HEK293 (cell line): Measurements from ENCODE around the gene SLC35F3.

ENCODE experiments used
- CTCF ChIA-PET: fragments of 350-600 bp; formaldehyde crosslinking; extraction: SDS; loops from one replicate; lab custom pipeline; 2021; ENCODE audit warnings: antibody characterized with exemption; lab: Yijun Ruan, JAX
- POLR2A ChIA-PET: fragments of 300-600 bp; formaldehyde crosslinking; extraction: SDS; loops from one replicate; lab custom pipeline; 2020; ENCODE audit warnings: antibody characterized with exemption, inconsistent platforms; lab: Yijun Ruan, JAX
- H3K27ac ChIP-seq: fragments of 200-500 bp; sonication (Bioruptor generic); 2 replicates; pipeline ENCODE4 v1.5.1; 2014; ENCODE audit warnings: low read depth, low read length, control low read depth, inconsistent platforms; ENCODE audit errors: extremely low read depth
- H3K36me3 ChIP-seq, 2 experiments: fragments of 200-500 bp in 1 of 2; sonication (Bioruptor generic) in 1 of 2; 1 replicate in 1 of 2; 2 replicates in 1 of 2; pipeline ENCODE4 v1.5.1; 2014 to 2017; ENCODE audit warnings: inconsistent platforms in 2 of 2, low read length in 2 of 2; ENCODE audit not compliant: control insufficient read depth in 2 of 2, insufficient read depth in 1 of 2
- H3K4me1 ChIP-seq: fragments of 200-500 bp; sonication (Bioruptor generic); 2 replicates; pipeline ENCODE4 v1.5.1; 2014; ENCODE audit warnings: mild to moderate bottlenecking, low read length, inconsistent platforms; ENCODE audit not compliant: control insufficient read depth, insufficient read depth
- H3K4me3 ChIP-seq: 2 replicates; pipeline ENCODE4 v1.5.1; 2011; ENCODE audit warnings: low read depth, mild to moderate bottlenecking, control low read depth, low read length, moderate library complexity
- H3K9me3 ChIP-seq: fragments of 200-500 bp; sonication (Bioruptor generic); 2 replicates; pipeline ENCODE4 v1.5.1; 2014; ENCODE audit warnings: low read depth, low read length, inconsistent platforms; ENCODE audit not compliant: control insufficient read depth, insufficient read depth
- BCL11B ChIP-seq: fragments of 450-650 bp; formaldehyde crosslinking; IDR thresholded peaks from 2 replicates; pipeline ENCODE4 v1.5.1; 2016; ENCODE audit warnings: low read depth, missing biosample characterization, missing genetic modification characterization
- GLI4 ChIP-seq: fragments of 450-650 bp; formaldehyde crosslinking; IDR thresholded peaks from 2 replicates; pipeline ENCODE4 v1.5.1; 2016; ENCODE audit warnings: missing biosample characterization, missing genetic modification characterization
- GLIS2 ChIP-seq: fragments of 450-650 bp; formaldehyde crosslinking; IDR thresholded peaks from 2 replicates; pipeline ENCODE4 v1.5.1; 2016; ENCODE audit warnings: missing biosample characterization, missing genetic modification characterization
- HOXD13 ChIP-seq: sonication (generic); formaldehyde crosslinking; IDR thresholded peaks from 2 replicates; pipeline ENCODE4 v1.8.0; 2022; ENCODE audit warnings: missing genetic modification reagents, borderline replicate concordance
- KLF16 ChIP-seq: fragments of 450-650 bp; formaldehyde crosslinking; IDR thresholded peaks from 2 replicates; pipeline ENCODE4 v1.5.1; 2017; ENCODE audit warnings: missing biosample characterization, missing genetic modification characterization
- KLF7 ChIP-seq: fragments of 450-650 bp; formaldehyde crosslinking; IDR thresholded peaks from 2 replicates; pipeline ENCODE4 v1.5.1; 2016; ENCODE audit warnings: missing biosample characterization, missing genetic modification characterization, borderline replicate concordance
- MEIS1 ChIP-seq: sonication (generic); formaldehyde crosslinking; IDR thresholded peaks from 2 replicates; pipeline ENCODE4 v1.8.1; 2022; ENCODE audit warnings: missing genetic modification reagents, mild to moderate bottlenecking, borderline replicate concordance
- TCF7L2 ChIP-seq: IDR thresholded peaks from 2 replicates; pipeline ENCODE4 v1.6.1; 2011; ENCODE audit warnings: low read depth, mild to moderate bottlenecking, inconsistent platforms, low read length, moderate library complexity, borderline replicate concordance
- YY2 ChIP-seq: fragments of 450-650 bp; formaldehyde crosslinking; IDR thresholded peaks from 2 replicates; pipeline ENCODE4 v1.5.1; 2016; ENCODE audit warnings: missing biosample characterization, missing genetic modification characterization
- ZBTB20 ChIP-seq: fragments of 450-650 bp; formaldehyde crosslinking; IDR thresholded peaks from 2 replicates; pipeline ENCODE4 v1.5.1; 2016; ENCODE audit warnings: missing biosample characterization, missing genetic modification characterization
- ZBTB7A ChIP-seq: fragments of 450-650 bp; formaldehyde crosslinking; IDR thresholded peaks from 2 replicates; pipeline ENCODE4 v1.5.1; 2016; ENCODE audit warnings: low read depth, missing biosample characterization, missing genetic modification characterization
- ZFHX2 ChIP-seq: fragments of 450-650 bp; formaldehyde crosslinking; conservative IDR thresholded peaks from 2 replicates; pipeline ENCODE4 v1.5.1; 2016; ENCODE audit warnings: missing biosample characterization, missing genetic modification characterization
- ZFP69B ChIP-seq: fragments of 450-650 bp; formaldehyde crosslinking; IDR thresholded peaks from 2 replicates; pipeline ENCODE4 v1.5.1; 2016; ENCODE audit warnings: missing biosample characterization, missing genetic modification characterization
- ZNF10 ChIP-seq: fragments of 450-650 bp; formaldehyde crosslinking; IDR thresholded peaks from 2 replicates; pipeline ENCODE4 v1.5.1; 2017; ENCODE audit warnings: missing biosample characterization, missing genetic modification characterization
- ZNF155 ChIP-seq: fragments of 450-650 bp; formaldehyde crosslinking; IDR thresholded peaks from 2 replicates; pipeline ENCODE4 v1.5.1; 2016; ENCODE audit warnings: missing biosample characterization, missing genetic modification characterization
- ZNF248 ChIP-seq: fragments of 450-650 bp; formaldehyde crosslinking; IDR thresholded peaks from 2 replicates; pipeline ENCODE4 v1.5.1; 2017; ENCODE audit warnings: missing biosample characterization, missing genetic modification characterization
- ZNF571 ChIP-seq: fragments of 450-650 bp; formaldehyde crosslinking; IDR thresholded peaks from 2 replicates; pipeline ENCODE4 v1.5.0; 2017; ENCODE audit warnings: missing biosample characterization, missing genetic modification characterization
- ZNF670 ChIP-seq: fragments of 450-650 bp; formaldehyde crosslinking; IDR thresholded peaks from 2 replicates; pipeline ENCODE4 v1.5.1; 2016; ENCODE audit warnings: missing biosample characterization, missing genetic modification characterization, low read depth
- ZNF768 ChIP-seq: fragments of 450-650 bp; formaldehyde crosslinking; IDR thresholded peaks from 2 replicates; pipeline ENCODE4 v1.5.1; 2018; ENCODE audit warnings: missing biosample characterization, mild to moderate bottlenecking, missing genetic modification characterization
- ZNF776 ChIP-seq: fragments of 450-650 bp; formaldehyde crosslinking; IDR thresholded peaks from 2 replicates; pipeline ENCODE4 v1.5.0; 2017; ENCODE audit warnings: missing biosample characterization, missing genetic modification characterization, borderline replicate concordance
- ZNF777 ChIP-seq: fragments of 450-650 bp; formaldehyde crosslinking; IDR thresholded peaks from 2 replicates; pipeline ENCODE4 v1.5.1; 2017; ENCODE audit warnings: missing biosample characterization, missing genetic modification characterization, borderline replicate concordance
- ZSCAN23 ChIP-seq: fragments of 450-650 bp; formaldehyde crosslinking; IDR thresholded peaks from 2 replicates; pipeline ENCODE4 v1.5.1; 2016; ENCODE audit warnings: missing biosample characterization, missing genetic modification characterization
- TF ChIP-seq, protein P1 (sequence below): fragments of 450-650 bp; formaldehyde crosslinking; IDR thresholded peaks from 2 replicates; pipeline ENCODE4 v1.5.1; 2016; ENCODE audit warnings: missing biosample characterization, missing genetic modification characterization
- TF ChIP-seq, protein P2 (sequence below): fragments of 450-650 bp; formaldehyde crosslinking; IDR thresholded peaks from 2 replicates; pipeline ENCODE4 v1.5.1; 2016; ENCODE audit warnings: missing biosample characterization, missing genetic modification characterization
- TF ChIP-seq, protein P3 (sequence below): fragments of 450-650 bp; formaldehyde crosslinking; IDR thresholded peaks from 2 replicates; pipeline ENCODE4 v1.5.1; 2017; ENCODE audit warnings: missing biosample characterization, missing genetic modification characterization
- TF ChIP-seq, protein P4 (sequence below): fragments of 450-650 bp; formaldehyde crosslinking; conservative IDR thresholded peaks from 2 replicates; pipeline ENCODE4 v1.5.1; 2016; ENCODE audit warnings: low read depth, missing biosample characterization, missing genetic modification characterization
- TF ChIP-seq, protein P5 (sequence below): fragments of 450-650 bp; formaldehyde crosslinking; IDR thresholded peaks from 2 replicates; pipeline ENCODE4 v1.5.1; 2016; ENCODE audit warnings: missing biosample characterization, missing genetic modification characterization

Gene SLC35F3

DNA sequence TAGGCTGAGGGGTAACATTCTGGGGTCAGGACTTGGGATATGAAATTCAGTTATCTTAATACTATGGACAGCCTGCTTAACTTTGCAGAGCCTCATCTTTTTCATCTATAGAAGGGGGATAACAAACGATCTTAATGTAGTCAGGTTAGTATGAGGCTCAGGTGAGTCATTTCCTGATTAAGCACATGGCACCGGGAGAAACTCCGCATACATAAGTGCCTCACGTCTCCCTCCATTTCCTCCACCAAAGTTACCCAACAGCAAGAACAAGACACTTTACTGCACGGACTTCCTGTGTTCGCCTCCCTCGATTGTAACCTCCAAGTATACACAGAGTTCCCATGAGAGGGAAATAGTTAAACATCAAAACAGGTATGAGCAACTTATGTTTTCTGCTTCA is 356.1 kb downstream of the SLC35F3 start:
- Histone ChIP-seq H3K4me1 (no peaks in the 10 kb centered on the region), H3K36me3 (no peaks in the 10 kb centered on the region)
- TF ChIP-seq HOXD13 (CRISPR knock-in tag) (no peak), ZNF777 (tag by site-specific recombination) (no peak), ZNF248 (tag by site-specific recombination) (no peak), ZNF768 (tag by site-specific recombination) (no peak), KLF7 (tag by site-specific recombination) (no peak), ZNF155 (no peak), ZBTB7A (tag by site-specific recombination) (no peak), ZNF670 (tag by site-specific recombination) (no peak), KLF16 (tag by site-specific recombination) (no peak), YY2 (tag by site-specific recombination) (no peak), ZNF10 (tag by site-specific recombination) (no peak)
- TF ChIP-seq, protein P1, sequence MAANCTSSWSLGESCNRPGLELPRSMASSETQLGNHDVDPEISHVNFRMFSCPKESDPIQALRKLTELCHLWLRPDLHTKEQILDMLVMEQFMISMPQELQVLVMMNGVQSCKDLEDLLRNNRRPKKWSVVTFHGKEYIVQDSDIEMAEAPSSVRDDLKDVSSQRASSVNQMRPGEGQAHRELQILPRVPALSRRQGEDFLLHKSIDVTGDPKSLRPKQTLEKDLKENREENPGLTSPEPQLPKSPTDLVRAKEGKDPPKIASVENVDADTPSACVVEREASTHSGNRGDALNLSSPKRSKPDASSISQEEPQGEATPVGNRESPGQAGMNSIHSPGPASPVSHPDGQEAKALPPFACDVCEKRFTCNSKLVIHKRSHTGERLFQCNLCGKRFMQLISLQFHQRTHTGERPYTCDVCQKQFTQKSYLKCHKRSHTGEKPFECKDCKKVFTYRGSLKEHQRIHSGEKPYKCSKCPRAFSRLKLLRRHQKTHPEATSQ = no peak
- TF ChIP-seq, protein P2, sequence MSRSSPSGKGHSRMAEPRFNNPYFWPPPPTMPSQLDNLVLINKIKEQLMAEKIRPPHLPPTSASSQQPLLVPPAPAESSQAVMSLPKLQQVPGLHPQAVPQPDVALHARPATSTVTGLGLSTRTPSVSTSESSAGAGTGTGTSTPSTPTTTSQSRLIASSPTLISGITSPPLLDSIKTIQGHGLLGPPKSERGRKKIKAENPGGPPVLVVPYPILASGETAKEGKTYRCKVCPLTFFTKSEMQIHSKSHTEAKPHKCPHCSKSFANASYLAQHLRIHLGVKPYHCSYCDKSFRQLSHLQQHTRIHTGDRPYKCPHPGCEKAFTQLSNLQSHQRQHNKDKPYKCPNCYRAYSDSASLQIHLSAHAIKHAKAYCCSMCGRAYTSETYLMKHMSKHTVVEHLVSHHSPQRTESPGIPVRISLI (tag by site-specific recombination) = no peak
- TF ChIP-seq, all 188 proteins: peak for 0
- ChIA-PET CTCF (interaction anchor here (1.4 to 2.5 kb wide), 3 partner anchors 48 to 62 kb away, joined by 3 to 25 read pairs (median 6); no protein-coding TSS in a partner anchor), POLR2A (no interaction called here)
- Histone ChIP-seq H3K27ac (no peak overlapping the region), H3K4me3 (no peak overlapping the region), H3K9me3 (no peaks in the 10 kb centered on the region)

DNA sequence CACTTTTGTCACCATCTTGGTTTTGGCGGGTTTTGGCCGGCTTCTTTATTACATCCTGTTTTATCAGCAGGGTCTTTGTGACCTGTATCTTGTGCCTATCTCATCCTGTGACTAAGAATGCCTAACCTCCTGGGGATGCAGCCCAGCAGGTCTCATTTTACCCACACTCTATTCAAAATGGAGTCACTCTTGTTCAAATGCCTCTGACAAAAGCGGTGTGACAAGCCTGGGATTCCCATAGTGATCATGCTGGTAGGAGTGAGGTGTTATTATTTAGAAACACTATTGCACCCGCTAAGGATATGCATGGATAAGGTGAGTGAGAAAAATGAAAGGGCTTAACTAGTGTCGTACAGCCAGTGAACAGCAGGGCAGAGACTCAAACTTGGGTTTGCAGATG is 357.1 kb downstream of the SLC35F3 start:
- no peaks in the 10 kb centered on the region for H3K4me1 ChIP-seq
- CTCF ChIA-PET = no interaction called here
- no peaks in the 10 kb centered on the region for H3K9me3 ChIP-seq
- TF ChIP-seq TCF7L2 = no peak
- TF ChIP-seq, protein P3, sequence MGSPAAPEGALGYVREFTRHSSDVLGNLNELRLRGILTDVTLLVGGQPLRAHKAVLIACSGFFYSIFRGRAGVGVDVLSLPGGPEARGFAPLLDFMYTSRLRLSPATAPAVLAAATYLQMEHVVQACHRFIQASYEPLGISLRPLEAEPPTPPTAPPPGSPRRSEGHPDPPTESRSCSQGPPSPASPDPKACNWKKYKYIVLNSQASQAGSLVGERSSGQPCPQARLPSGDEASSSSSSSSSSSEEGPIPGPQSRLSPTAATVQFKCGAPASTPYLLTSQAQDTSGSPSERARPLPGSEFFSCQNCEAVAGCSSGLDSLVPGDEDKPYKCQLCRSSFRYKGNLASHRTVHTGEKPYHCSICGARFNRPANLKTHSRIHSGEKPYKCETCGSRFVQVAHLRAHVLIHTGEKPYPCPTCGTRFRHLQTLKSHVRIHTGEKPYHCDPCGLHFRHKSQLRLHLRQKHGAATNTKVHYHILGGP = no peak
- TF ChIP-seq ZNF776 (tag by site-specific recombination) = no peak
- TF ChIP-seq BCL11B (tag by site-specific recombination) = no peak
- TF ChIP-seq, protein P4, sequence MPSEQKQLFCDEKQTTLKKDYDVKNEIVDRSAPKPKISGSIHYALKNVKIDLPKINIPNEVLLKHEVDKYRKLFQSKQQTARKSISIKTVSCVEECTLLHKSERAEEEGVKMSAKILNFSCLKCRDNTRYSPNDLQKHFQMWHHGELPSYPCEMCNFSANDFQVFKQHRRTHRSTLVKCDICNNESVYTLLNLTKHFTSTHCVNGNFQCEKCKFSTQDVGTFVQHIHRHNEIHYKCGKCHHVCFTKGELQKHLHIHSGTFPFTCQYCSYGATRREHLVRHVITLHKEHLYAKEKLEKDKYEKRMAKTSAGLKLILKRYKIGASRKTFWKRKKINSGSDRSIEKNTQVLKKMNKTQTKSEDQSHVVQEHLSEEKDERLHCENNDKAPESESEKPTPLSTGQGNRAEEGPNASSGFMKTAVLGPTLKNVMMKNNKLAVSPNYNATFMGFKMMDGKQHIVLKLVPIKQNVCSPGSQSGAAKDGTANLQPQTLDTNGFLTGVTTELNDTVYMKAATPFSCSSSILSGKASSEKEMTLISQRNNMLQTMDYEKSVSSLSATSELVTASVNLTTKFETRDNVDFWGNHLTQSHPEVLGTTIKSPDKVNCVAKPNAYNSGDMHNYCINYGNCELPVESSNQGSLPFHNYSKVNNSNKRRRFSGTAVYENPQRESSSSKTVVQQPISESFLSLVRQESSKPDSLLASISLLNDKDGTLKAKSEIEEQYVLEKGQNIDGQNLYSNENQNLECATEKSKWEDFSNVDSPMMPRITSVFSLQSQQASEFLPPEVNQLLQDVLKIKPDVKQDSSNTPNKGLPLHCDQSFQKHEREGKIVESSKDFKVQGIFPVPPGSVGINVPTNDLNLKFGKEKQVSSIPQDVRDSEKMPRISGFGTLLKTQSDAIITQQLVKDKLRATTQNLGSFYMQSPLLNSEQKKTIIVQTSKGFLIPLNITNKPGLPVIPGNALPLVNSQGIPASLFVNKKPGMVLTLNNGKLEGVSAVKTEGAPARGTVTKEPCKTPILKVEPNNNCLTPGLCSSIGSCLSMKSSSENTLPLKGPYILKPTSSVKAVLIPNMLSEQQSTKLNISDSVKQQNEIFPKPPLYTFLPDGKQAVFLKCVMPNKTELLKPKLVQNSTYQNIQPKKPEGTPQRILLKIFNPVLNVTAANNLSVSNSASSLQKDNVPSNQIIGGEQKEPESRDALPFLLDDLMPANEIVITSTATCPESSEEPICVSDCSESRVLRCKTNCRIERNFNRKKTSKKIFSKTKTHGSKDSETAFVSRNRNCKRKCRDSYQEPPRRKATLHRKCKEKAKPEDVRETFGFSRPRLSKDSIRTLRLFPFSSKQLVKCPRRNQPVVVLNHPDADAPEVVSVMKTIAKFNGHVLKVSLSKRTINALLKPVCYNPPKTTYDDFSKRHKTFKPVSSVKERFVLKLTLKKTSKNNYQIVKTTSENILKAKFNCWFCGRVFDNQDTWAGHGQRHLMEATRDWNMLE (tag by site-specific recombination) = no peak
- TF ChIP-seq GLI4 = no peak
- TF ChIP-seq ZNF571 (tag by site-specific recombination) = no peak
- TF ChIP-seq ZSCAN23 (tag by site-specific recombination) = no peak
- no peak for TF ChIP-seq GLIS2 (tag by site-specific recombination)
- TF ChIP-seq MEIS1 (CRISPR knock-in tag) = no peak
- no peak for TF ChIP-seq ZFHX2 (tag by site-specific recombination)
- TF ChIP-seq ZBTB20 (tag by site-specific recombination) = no peak
- TF ChIP-seq, protein P5, sequence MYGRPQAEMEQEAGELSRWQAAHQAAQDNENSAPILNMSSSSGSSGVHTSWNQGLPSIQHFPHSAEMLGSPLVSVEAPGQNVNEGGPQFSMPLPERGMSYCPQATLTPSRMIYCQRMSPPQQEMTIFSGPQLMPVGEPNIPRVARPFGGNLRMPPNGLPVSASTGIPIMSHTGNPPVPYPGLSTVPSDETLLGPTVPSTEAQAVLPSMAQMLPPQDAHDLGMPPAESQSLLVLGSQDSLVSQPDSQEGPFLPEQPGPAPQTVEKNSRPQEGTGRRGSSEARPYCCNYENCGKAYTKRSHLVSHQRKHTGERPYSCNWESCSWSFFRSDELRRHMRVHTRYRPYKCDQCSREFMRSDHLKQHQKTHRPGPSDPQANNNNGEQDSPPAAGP = no peak
- TF ChIP-seq ZFP69B = no peak
- POLR2A ChIA-PET = no interaction called here
- H3K27ac ChIP-seq = no peak overlapping the region
- H3K4me3 ChIP-seq = no peak overlapping the region
- H3K36me3 ChIP-seq = no peaks in the 10 kb centered on the region
